HG02642 (cell line): ENCODE data around the gene CDH6.

ENCODE experiments used
- ATAC-seq: cut with Tn5 transposase; IDR thresholded peaks from one replicate; pipeline ENCODE4 v1.9.1; 2021; ENCODE audit warnings: mild to moderate bottlenecking; ENCODE audit not compliant: unreplicated experiment, poor library complexity

CDH6 gene

GRCh38 chr5:31196309-31196708 lies 2.8 kb downstream of the CDH6 start:
- ATAC-seq: no peak

GRCh38 chr5:31197183-31197582 lies 3.7 kb downstream of the CDH6 start:
- no peak for ATAC-seq

- no peak for ATAC-seq
Measured at GRCh38 chr5:31204958-31205357, 11.5 kb downstream of the CDH6 start.

- ATAC-seq: no peak
Measured at GRCh38 chr5:31208043-31208442, 14.6 kb downstream of the CDH6 start.

- ATAC-seq: no peak
Measured at GRCh38 chr5:31209334-31209733, 15.8 kb downstream of the CDH6 start.

GRCh38 chr5:31211098-31211497 lies 17.6 kb downstream of the CDH6 start:
- no peak for ATAC-seq

- no peak for ATAC-seq
Measured at GRCh38 chr5:31213257-31213656, 19.8 kb downstream of the CDH6 start.

- ATAC-seq: no peak
Measured at GRCh38 chr5:31213705-31214121, 20.2 kb downstream of the CDH6 start.

GRCh38 chr5:31214229-31214628 lies 20.7 kb downstream of the CDH6 start:
- no peak for ATAC-seq

GRCh38 chr5:31215236-31215635 lies 21.8 kb downstream of the CDH6 start:
- ATAC-seq: no peak

GRCh38 chr5:31217446-31217845 lies 24.0 kb downstream of the CDH6 start:
- ATAC-seq: no peak

- no peak for ATAC-seq
Measured at GRCh38 chr5:31218978-31219377, 25.5 kb downstream of the CDH6 start.

GRCh38 chr5:31221001-31221400 lies 27.5 kb downstream of the CDH6 start:
- ATAC-seq: no peak

GRCh38 chr5:31225118-31225517 lies 31.6 kb downstream of the CDH6 start:
- ATAC-seq: no peak

GRCh38 chr5:31225613-31226012 lies 32.1 kb downstream of the CDH6 start:
- no peak for ATAC-seq

- ATAC-seq: no peak
Measured at GRCh38 chr5:31226651-31227050, 33.2 kb downstream of the CDH6 start.

- no peak for ATAC-seq
Measured at GRCh38 chr5:31229266-31229665, 35.8 kb downstream of the CDH6 start.

- no peak for ATAC-seq
Measured at GRCh38 chr5:31231177-31231838, 37.8 kb downstream of the CDH6 start.

- ATAC-seq: peak; percentile 69
Measured at GRCh38 chr5:31232273-31232888, 38.9 kb downstream of the CDH6 start.

GRCh38 chr5:31235381-31235780 lies 41.9 kb downstream of the CDH6 start:
- ATAC-seq: no peak

GRCh38 chr5:31236339-31236738 lies 42.9 kb downstream of the CDH6 start:
- no peak for ATAC-seq

- no peak for ATAC-seq
Measured at GRCh38 chr5:31237174-31237573, 43.7 kb downstream of the CDH6 start.
